HepG2 (cell line): ENCODE data around the gene PRR15L.

Experiments
- GTF3A ChIP-seq: sonication (generic); formaldehyde crosslinking; conservative IDR thresholded peaks from 2 replicates; pipeline ENCODE4 v1.4.0; 2020; ENCODE audit warnings: mild to moderate bottlenecking, missing genetic modification reagents
- MXI1 ChIP-seq: IDR thresholded peaks from 3 replicates; pipeline ENCODE4 v1.6.1; 2012; ENCODE audit warnings: low read depth, low read length, inconsistent platforms, borderline replicate concordance
- NAIF1 ChIP-seq: sonication (generic); formaldehyde crosslinking; IDR thresholded peaks from 2 replicates; pipeline ENCODE4 v1.5.0; 2020; ENCODE audit warnings: mild to moderate bottlenecking, missing genetic modification reagents, borderline replicate concordance
- TBX2 ChIP-seq: sonication (generic); formaldehyde crosslinking; IDR thresholded peaks from 2 replicates; pipeline ENCODE4 v1.5.0; 2020; ENCODE audit warnings: missing genetic modification reagents, mild to moderate bottlenecking, borderline replicate concordance
- ZFP36 ChIP-seq: fragments of 150-350 bp; IDR thresholded peaks from 2 replicates; pipeline ENCODE4 v1.6.1; 2018; ENCODE audit warnings: borderline replicate concordance, low read length, low read depth; ENCODE audit not compliant: partially characterized antibody
- ZNF333 ChIP-seq: sonication (generic); formaldehyde crosslinking; IDR thresholded peaks from 2 replicates; pipeline ENCODE4 v1.4.0; 2020; ENCODE audit warnings: mild to moderate bottlenecking, missing genetic modification reagents, borderline replicate concordance

DNA sequence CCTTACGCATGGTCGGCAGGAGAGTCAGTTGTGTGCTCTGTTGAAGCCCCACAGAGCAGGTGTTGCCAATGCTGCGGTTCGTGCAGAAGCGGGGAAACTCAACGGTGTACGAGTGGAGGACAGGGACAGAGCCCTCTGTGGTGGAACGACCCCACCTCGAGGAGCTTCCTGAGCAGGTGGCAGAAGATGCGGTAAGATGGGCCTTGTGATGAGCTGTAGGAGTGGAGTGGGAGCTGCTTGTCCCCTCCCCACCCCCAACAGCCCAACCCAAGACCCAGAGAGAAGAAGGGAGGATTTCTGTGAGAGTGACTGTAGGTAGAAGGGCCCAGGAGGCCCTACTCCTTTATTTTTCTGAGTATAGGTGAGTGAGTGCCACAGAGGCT lies 18.1 kb upstream of the PRR15L start:
- TF ChIP-seq MXI1 (no peak), NAIF1 (CRISPR knock-in tag) (no peak), GTF3A (no peak), ZNF333 (no peak), TBX2 (CRISPR knock-in tag) (no peak), ZFP36 (no peak)
